NCI-H2196 (cell line): ENCODE data around the gene SOBP.

Source experiments
- DNase-seq: peaks from one replicate; lab custom pipeline; 2025; ENCODE audit not compliant: unreplicated experiment; lab: John Stamatoyannopoulos, UW

The SOBP gene

DNA sequence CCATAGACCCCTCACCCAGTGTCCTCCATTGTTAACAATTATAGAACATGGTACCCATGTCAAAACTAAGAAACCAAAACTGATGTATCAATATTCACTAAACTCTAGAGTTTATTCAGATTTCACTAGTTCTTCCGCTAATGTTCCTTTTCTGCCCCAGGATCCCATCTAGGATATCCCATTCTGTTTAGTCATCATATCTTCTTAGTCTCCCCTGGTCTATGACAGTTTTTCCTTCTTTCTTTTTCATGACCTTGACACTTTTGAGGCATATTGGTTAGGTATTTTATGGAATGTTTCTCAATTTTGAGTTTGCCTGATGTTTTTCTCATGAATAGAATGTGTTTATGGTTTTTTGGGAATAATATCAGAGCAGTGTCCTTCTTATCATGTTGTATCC lies 187.5 kb downstream of the SOBP start:
- DNase-seq = no peak

DNA sequence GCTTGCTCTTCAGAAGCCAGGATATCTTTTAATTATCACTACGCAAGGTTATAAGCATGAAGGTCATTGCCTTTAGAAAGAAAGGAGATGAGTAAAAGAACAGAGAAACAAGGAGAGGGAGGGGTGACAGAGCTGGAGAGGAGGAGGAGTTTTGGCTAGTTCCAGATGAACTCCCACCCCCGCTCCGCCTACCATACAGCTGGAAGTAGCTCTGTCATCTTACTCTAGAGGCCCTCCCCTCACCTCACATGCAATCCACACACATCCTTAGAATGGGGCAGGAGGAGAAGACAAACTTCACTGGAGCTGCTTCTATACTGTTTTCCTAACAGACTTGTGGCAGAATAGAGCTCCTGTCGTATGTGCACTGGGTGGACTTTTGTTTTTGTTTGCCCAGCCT lies 189.5 kb downstream of the SOBP start:
- no peak for DNase-seq

- DNase-seq = no peak
Observed at GRCh38 chr6:107682721-107683120, 192.8 kb downstream of the SOBP start.

- DNase-seq = no peak
Observed at GRCh38 chr6:107683183-107683582, 193.3 kb downstream of the SOBP start.

DNA sequence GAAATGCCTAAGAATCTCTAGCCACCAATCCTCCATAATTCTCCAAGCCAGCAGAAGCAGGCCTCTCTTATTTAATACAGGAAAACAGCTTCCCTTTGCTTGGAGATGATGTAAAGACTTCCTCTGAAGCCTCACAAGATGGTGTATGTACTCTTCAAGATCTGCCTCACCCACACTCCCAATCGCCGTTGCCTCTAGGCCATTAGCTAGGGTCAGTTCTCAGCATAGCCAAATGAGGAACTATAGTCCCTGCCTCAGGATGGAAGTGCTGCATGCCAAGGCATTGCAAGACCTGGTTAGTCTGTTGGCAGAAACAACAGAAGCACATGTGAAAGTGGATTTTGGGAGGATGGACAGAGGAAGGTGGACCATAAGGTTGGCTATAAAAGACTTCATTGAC lies 195.1 kb downstream of the SOBP start:
- DNase-seq = no peak

DNA sequence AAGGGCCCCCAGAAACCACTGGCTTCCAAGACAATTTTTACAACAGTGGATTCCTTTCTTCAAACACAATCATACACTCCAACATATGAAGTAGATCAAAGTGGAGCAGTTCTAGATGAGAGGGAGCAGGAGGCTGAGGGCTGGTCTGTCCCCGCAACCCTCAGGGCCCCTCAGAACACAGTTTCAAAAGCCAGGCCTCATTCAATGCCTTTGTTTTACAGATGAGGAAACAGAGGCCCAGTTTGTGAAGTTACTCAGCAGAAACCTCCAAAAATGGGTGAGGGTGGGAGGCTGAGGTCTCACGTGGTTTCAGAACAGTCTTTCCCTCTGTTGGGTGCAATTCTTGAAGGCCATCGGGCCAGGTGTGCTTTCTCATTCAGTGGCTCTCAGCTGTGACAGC lies 199.3 kb downstream of the SOBP start:
- no peak for DNase-seq

- DNase-seq = no peak
Observed at GRCh38 chr6:107689951-107690642, 200.2 kb downstream of the SOBP start.

DNA sequence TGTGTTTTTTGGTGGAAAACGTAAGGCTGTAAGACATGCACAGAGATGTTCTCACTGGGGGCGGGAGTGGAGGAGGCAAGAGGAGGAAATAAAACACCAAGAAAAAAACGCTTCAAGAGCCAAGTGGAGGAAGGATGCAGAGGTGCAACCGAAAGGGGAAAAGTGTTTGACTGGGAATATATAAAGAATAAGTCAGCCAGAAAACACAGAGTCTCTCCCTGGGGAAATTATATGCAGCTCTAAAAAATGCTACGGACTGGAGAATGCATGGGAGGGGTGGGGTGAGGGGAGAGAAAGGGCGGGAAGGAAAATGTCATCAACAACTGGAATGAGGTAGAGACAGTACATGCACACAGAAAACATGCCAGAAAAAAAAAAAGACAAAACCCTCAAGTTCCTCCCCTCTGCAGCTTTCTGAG lies 200.7 kb downstream of the SOBP start:
- DNase-seq = no peak

- DNase-seq = no peak
Observed at GRCh38 chr6:107691062-107691751, 201.3 kb downstream of the SOBP start.

- DNase-seq = no peak
Observed at GRCh38 chr6:107692351-107692750, 202.4 kb downstream of the SOBP start.

- no peak for DNase-seq
Observed at GRCh38 chr6:107695061-107695720, 205.3 kb downstream of the SOBP start.

DNA sequence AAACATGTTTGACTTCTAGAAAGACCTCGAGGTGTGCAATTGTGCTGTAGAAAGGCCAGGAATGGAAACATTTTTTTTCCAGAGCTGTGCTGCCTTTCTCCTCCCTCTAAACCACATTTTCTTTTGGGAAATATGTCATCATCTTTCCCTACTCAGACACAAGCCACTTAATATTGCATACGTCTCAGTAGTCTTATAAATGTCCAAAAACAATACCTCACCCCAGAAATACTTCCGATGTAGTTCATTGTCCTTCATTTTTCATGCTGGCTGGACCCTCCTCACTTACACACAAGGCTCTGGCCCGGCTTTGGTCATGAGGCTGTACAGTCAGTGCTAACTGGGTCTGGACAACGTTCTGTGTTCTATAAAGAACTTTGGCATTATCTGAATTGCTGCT lies 207.8 kb downstream of the SOBP start:
- DNase-seq = no peak

- DNase-seq = no peak
Observed at GRCh38 chr6:107698146-107698545, 208.2 kb downstream of the SOBP start.

- DNase-seq = no peak
Observed at GRCh38 chr6:107699254-107699653, 209.3 kb downstream of the SOBP start.

GRCh38 chr6:107699697-107700325 lies 209.9 kb downstream of the SOBP start:
- DNase-seq = no peak

DNA sequence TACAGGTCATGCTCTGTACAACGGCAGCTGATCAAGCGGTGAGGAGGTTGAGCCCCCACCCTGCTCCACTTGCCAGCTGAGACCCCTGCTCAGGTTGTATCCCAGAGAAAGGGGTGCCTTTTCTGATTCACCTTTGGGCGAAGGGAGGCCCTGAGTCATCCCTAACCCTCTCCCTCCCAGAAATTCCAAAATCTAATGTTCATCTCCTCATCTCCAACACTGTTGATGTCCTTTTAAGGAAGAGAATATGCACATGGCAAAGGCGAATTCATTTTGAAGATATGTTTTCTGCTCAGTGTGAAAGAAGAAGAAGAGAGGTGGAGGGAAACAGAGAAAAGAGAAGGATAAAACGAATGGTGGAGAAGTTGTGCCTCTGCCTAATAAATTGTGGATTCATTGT lies 213.7 kb downstream of the SOBP start:
- DNase-seq = no peak

- peak; percentile 40 for DNase-seq
Observed at GRCh38 chr6:107704347-107705013, 214.6 kb downstream of the SOBP start.

DNA sequence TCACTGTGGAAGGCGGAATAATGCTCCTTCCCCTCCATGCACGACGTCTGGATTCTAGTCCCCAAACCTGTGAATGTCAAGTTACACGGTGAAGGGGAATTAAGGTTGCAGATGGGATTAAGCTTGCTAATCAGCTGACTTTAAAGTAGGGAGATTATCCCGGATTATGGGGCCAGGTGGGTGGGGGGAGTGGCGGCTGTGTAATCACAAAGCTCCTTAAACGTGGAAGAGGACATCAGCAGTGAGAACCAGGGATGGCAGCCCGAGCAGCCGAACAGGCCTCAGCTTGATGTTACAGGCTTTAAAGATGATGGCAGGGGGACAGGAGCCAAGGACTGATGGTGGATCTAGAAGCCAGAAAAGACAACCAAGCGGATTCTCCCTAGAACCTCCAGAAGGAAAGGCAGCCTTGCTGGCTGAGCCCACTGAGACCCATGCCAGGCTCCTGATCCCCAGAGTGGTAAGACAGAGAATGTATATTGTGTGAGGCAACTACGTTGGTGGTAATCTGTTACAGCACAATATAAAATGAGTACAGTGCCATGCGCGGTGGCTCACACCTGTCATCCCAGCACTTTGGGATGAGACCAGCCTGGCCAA lies 216.7 kb downstream of the SOBP start:
- no peak for DNase-seq

DNA sequence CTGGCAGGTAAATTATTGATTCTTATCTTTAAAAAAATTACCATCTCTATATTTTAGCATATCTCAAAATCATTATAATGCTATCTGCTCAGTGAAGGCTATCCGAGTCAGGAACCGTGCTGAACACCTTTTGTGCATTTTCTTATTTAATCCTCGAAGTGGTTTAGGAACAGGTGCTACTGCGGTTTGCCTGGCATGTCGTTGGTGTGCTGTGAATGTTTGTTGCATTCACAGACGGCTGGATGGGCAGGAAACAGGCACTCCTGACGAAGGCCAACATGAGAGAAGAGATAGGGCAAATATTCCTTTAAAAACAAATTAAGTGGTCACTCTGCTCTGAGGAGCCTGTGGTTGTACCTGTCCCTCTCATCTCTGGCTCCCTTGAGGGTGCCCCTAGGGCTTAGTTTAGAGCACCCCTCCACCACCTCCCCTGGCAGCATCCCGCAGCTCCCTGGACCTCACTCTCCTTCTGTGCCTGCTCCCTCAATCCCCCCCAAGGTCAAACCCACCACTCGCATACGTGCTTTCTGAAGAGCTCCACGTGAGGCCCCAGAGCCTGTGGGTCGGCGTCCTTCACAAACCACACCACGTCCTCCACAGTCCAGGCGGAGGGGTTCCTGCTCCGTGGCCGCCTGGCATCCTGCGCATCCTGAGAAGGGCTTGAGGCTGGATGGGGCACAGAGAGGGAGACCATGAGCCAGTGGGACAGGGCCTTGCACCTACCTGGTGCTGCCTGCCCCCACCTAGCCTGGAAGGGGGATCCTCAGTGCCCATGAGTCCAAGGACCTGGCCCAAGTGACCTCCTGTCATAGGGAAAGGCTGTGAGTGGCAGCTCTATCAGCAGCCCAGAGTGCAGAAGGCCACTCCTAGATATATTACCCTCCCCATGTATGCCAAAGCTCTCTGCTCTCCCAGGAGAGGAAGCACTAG lies 217.7 kb downstream of the SOBP start:
- DNase-seq = peak; percentile 31

GRCh38 chr6:107708435-107708834 lies 218.5 kb downstream of the SOBP start:
- no peak for DNase-seq
